Smooth muscle cell (in vitro differentiated cells): ENCODE measurements around the gene FAM149A. TPM values are rescaled to one million over a fixed set of nuclear protein-coding genes. Genes with fewer than 3 reads are reported as not detected.

ENCODE experiments used
- DNase-seq: peaks from one replicate; lab custom pipeline; 2025; ENCODE audit not compliant: unreplicated experiment; lab: John Stamatoyannopoulos, UW
- H2AFZ ChIP-seq: fragments of 200-600 bp; sonication (generic); 2 replicates; pipeline ENCODE4 v1.6.0; 2016; ENCODE audit warnings: antibody characterized with exemption, low read depth, mild to moderate bottlenecking
- H3F3A ChIP-seq: fragments of 200-600 bp; sonication (generic); 2 replicates; pipeline ENCODE4 v1.6.0; 2017; ENCODE audit warnings: antibody characterized with exemption, low read depth
- H3K27ac ChIP-seq: fragments of 200-600 bp; sonication (generic); 2 replicates; pipeline ENCODE4 v1.5.1; 2016; ENCODE audit warnings: low read depth, mild to moderate bottlenecking
- H3K27me3 ChIP-seq: fragments of 200-600 bp; sonication (generic); 2 replicates; pipeline ENCODE4 v1.6.1; 2016; ENCODE audit warnings: low read depth, mild to moderate bottlenecking
- H3K36me3 ChIP-seq: fragments of 200-600 bp; sonication (generic); 2 replicates; pipeline ENCODE4 v1.5.1; 2016; ENCODE audit warnings: low read depth
- H3K4me1 ChIP-seq: fragments of 200-600 bp; sonication (generic); 2 replicates; pipeline ENCODE4 v1.5.1; 2016; ENCODE audit warnings: low read depth
- H3K4me2 ChIP-seq: fragments of 200-600 bp; sonication (generic); 2 replicates; pipeline ENCODE4 v1.6.0; 2016; ENCODE audit warnings: mild to moderate bottlenecking
- H3K4me3 ChIP-seq: fragments of 200-600 bp; sonication (generic); 2 replicates; pipeline ENCODE4 v1.5.1; 2016; ENCODE audit warnings: mild to moderate bottlenecking
- H3K79me2 ChIP-seq: fragments of 200-600 bp; sonication (generic); 2 replicates; pipeline ENCODE4 v1.6.0; 2016; ENCODE audit warnings: low read depth, mild to moderate bottlenecking
- H3K9ac ChIP-seq: fragments of 200-600 bp; sonication (generic); 2 replicates; pipeline ENCODE4 v1.6.0; 2016; ENCODE audit warnings: low read depth
- H3K9me3 ChIP-seq: fragments of 200-600 bp; sonication (generic); replicated peaks from 2 replicates; pipeline ENCODE4 v1.5.1; 2016; ENCODE audit warnings: low read depth
- H4K20me1 ChIP-seq: fragments of 200-600 bp; sonication (generic); 2 replicates; pipeline ENCODE4 v1.6.0; 2016; ENCODE audit warnings: low read depth
- WGBS: methylation state at CpG from one replicate; pipeline ENCODE4 v1.1.7; 2016; ENCODE audit warnings: low lambda C conversion rate; 5-methylcytosine and 5-hydroxymethylcytosine counted together
- polyA plus RNA-seq: library from polyadenylated mRNA; unstranded; fragments of >200 nt; fragmentation: Nextera tagmentation; extraction: Ambion mirVana; gene quantifications from 2 replicates; pipeline ENCODE4 v1.2.1, GENCODE V29; 2016
- total RNA-seq: library from RNA; depleted of rRNA; stranded (reverse); fragments of >200 nt; gene quantifications from 2 replicates; pipeline ENCODE4 v1.2.3, GENCODE V29; 2014
- TF ChIP-seq, protein P1 (sequence below): fragments of 200-600 bp; sonication (generic); IDR thresholded peaks from 2 replicates; pipeline ENCODE4 v1.5.1; 2017; ENCODE audit warnings: borderline replicate concordance, mild to moderate bottlenecking, antibody characterized with exemption; ENCODE audit not compliant: insufficient read depth, poor library complexity, severe bottlenecking

FAM149A gene
- total and polyA plus RNA-seq, 2 experiments from 2014 or later = 0.55 to 5.8 TPM

- H3K4me1 ChIP-seq = peaks cover 11% of the 10 kb centered on the region
- WGBS = 74% methylated on average over 9 of the region's 9 CpGs
- peak overlapping the region; percentile 57 for H3K4me3 ChIP-seq
- TF ChIP-seq, protein P1, sequence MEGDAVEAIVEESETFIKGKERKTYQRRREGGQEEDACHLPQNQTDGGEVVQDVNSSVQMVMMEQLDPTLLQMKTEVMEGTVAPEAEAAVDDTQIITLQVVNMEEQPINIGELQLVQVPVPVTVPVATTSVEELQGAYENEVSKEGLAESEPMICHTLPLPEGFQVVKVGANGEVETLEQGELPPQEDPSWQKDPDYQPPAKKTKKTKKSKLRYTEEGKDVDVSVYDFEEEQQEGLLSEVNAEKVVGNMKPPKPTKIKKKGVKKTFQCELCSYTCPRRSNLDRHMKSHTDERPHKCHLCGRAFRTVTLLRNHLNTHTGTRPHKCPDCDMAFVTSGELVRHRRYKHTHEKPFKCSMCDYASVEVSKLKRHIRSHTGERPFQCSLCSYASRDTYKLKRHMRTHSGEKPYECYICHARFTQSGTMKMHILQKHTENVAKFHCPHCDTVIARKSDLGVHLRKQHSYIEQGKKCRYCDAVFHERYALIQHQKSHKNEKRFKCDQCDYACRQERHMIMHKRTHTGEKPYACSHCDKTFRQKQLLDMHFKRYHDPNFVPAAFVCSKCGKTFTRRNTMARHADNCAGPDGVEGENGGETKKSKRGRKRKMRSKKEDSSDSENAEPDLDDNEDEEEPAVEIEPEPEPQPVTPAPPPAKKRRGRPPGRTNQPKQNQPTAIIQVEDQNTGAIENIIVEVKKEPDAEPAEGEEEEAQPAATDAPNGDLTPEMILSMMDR = peak; percentile 16
- no peak for DNase-seq
- H3F3A ChIP-seq = no peaks in the 10 kb centered on the region
- peak overlapping the region; percentile 87 for H3K4me2 ChIP-seq
- H3K9ac ChIP-seq = no peak overlapping the region
- H4K20me1 ChIP-seq = no peaks in the 10 kb centered on the region
- no peaks in the 10 kb centered on the region for H3K36me3 ChIP-seq
- peak overlapping the region; percentile 89 for H2AFZ ChIP-seq
- H3K79me2 ChIP-seq = no peaks in the 10 kb centered on the region
- no peaks in the 10 kb centered on the region for H3K27me3 ChIP-seq
- H3K27ac ChIP-seq = no peak overlapping the region
- no peaks in the 10 kb centered on the region for H3K9me3 ChIP-seq
These were observed 36.6 kb upstream of the FAM149A start for GRCh38 chr4:186067757-186068385.

GRCh38 chr4:186068581-186069348 is 35.7 kb upstream of the FAM149A start, which contains the start of gene TLR3:
Gene TLR3 (plus strand): TSS chr4:186069156. CDS start chr4:186076620, 7,464 bp downstream.
- Histone ChIP-seq H3K27ac (no peak within 1 kb of the TSS), H3K4me2 (peak within 1 kb of the TSS; percentile 87), H2AFZ (peak within 1 kb of the TSS; percentile 89), H3K4me1 (peaks cover 11% of the 10 kb centered on the region), H3K27me3 (no peaks in the 10 kb centered on the region), H3K79me2 (no peaks in the 10 kb centered on the region), H3K4me3 (peak within 1 kb of the TSS; percentile 57), H3K36me3 (no peaks in the 10 kb centered on the region), H4K20me1 (no peaks in the 10 kb centered on the region), H3K9me3 (no peaks in the 10 kb centered on the region), H3K9ac (peak within 1 kb of the TSS; percentile 26), H3F3A (no peaks in the 10 kb centered on the region)
- DNase-seq = no peak
- WGBS = 59% methylated on average over 12 of the region's 12 CpGs
- TF ChIP-seq, protein P1 = no peak

GRCh38 chr4:186069729-186070128 is 34.8 kb upstream of the FAM149A start:
- 91% methylated on average over 4 of the region's 4 CpGs for WGBS
- H3K4me2 ChIP-seq = no peak overlapping the region
- no peaks in the 10 kb centered on the region for H3K79me2 ChIP-seq
- peak overlapping the region; percentile 89 for H2AFZ ChIP-seq
- no peaks in the 10 kb centered on the region for H3K27me3 ChIP-seq
- DNase-seq = no peak
- H3K27ac ChIP-seq = no peak overlapping the region
- H3K4me1 ChIP-seq = peaks cover 11% of the 10 kb centered on the region
- no peak overlapping the region for H3K9ac ChIP-seq
- H3F3A ChIP-seq = no peaks in the 10 kb centered on the region
- no peaks in the 10 kb centered on the region for H3K9me3 ChIP-seq
- H3K36me3 ChIP-seq = no peaks in the 10 kb centered on the region
- no peaks in the 10 kb centered on the region for H4K20me1 ChIP-seq
- H3K4me3 ChIP-seq = peak overlapping the region; percentile 57
- TF ChIP-seq, protein P1 = no peak
